GM23338 (cell line): ENCODE results near the gene SCAF4. TPM values are rescaled to one million over a fixed set of nuclear protein-coding genes. Genes with fewer than 3 reads are reported as not detected.

Experiments used
- ATAC-seq: fragments of 200-7000 bp; cut with Tn5 transposase; 3 replicates; pipeline ENCODE4 v1.9.1; 2020
- DNase-seq: peaks from one replicate; pipeline ENCODE4 v3.0.0-alpha.2; 2015; ENCODE audit warnings: low spot score
- H2AFZ ChIP-seq: fragments of 200-600 bp; sonication (generic); 2 replicates; pipeline ENCODE4 v1.8.0; 2016; ENCODE audit warnings: antibody characterized with exemption, mild to moderate bottlenecking, moderate library complexity
- H3F3A ChIP-seq: fragments of 200-600 bp; sonication (generic); replicated peaks from 2 replicates; pipeline ENCODE4 v1.8.0; 2017; ENCODE audit warnings: antibody characterized with exemption, mixed run types, low read depth
- H3K27ac ChIP-seq: fragments of 200-600 bp; sonication (generic); 2 replicates; pipeline ENCODE4 v1.6.1; 2016; ENCODE audit warnings: low read depth
- H3K27me3 ChIP-seq: fragments of 200-600 bp; sonication (generic); 2 replicates; pipeline ENCODE4 v1.8.0; 2016; ENCODE audit warnings: mild to moderate bottlenecking, mixed run types, moderate library complexity; ENCODE audit not compliant: insufficient read depth
- H3K36me3 ChIP-seq: fragments of 200-600 bp; sonication (generic); 2 replicates; pipeline ENCODE4 v1.8.0; 2016; ENCODE audit warnings: mild to moderate bottlenecking; ENCODE audit not compliant: insufficient read depth
- H3K4me1 ChIP-seq: fragments of 200-600 bp; sonication (generic); 2 replicates; pipeline ENCODE4 v1.8.0; 2016; ENCODE audit warnings: mild to moderate bottlenecking, moderate library complexity; ENCODE audit not compliant: insufficient read depth
- H3K4me2 ChIP-seq: fragments of 200-600 bp; sonication (generic); 2 replicates; pipeline ENCODE4 v1.7.1; 2017; ENCODE audit warnings: mixed run types
- H3K4me3 ChIP-seq: fragments of 200-600 bp; sonication (generic); 2 replicates; pipeline ENCODE4 v1.6.1; 2016; ENCODE audit warnings: mixed run types
- H3K79me2 ChIP-seq: fragments of 200-600 bp; sonication (generic); replicated peaks from 2 replicates; pipeline ENCODE4 v1.8.0; 2017; ENCODE audit warnings: mild to moderate bottlenecking; ENCODE audit not compliant: insufficient read depth
- H3K9me2 ChIP-seq: fragments of 200-600 bp; sonication (generic); 2 replicates; pipeline ENCODE4 v1.8.0; 2017; ENCODE audit not compliant: insufficient read depth
- H4K20me1 ChIP-seq: fragments of 200-600 bp; sonication (generic); replicated peaks from 2 replicates; pipeline ENCODE4 v1.8.0; 2017; ENCODE audit warnings: mild to moderate bottlenecking; ENCODE audit not compliant: insufficient read depth
- H3K27ac Mint-ChIP-seq: 2 replicates; pipeline ENCODE4 v1.8.0; 2020; ENCODE audit warnings: inconsistent platforms, mild to moderate bottlenecking, moderate library complexity, mixed read lengths
- H3K27me3 Mint-ChIP-seq: 3 replicates; pipeline ENCODE4 v1.8.0; 2022; ENCODE audit warnings: low read depth, mild to moderate bottlenecking, moderate library complexity, mixed read lengths, inconsistent platforms; ENCODE audit not compliant: insufficient read depth, poor library complexity
- H3K36me3 Mint-ChIP-seq: 3 replicates; pipeline ENCODE4 v1.8.0; 2021; ENCODE audit warnings: low read depth, mild to moderate bottlenecking, inconsistent platforms, moderate library complexity, mixed read lengths
- H3K4me1 Mint-ChIP-seq: 3 replicates; pipeline ENCODE4 v1.8.0; 2020; ENCODE audit warnings: mild to moderate bottlenecking, inconsistent platforms, mixed read lengths
- H3K4me3 Mint-ChIP-seq: 3 replicates; pipeline ENCODE4 v1.8.0; 2021; ENCODE audit warnings: moderate library complexity, mild to moderate bottlenecking, inconsistent platforms, mixed read lengths
- H3K9me3 Mint-ChIP-seq: 3 replicates; pipeline ENCODE4 v1.8.0; 2020; ENCODE audit warnings: moderate library complexity, mild to moderate bottlenecking, inconsistent platforms, mixed read lengths
- CREB1 ChIP-seq: fragments of 250-450 bp; sonication (Bioruptor Pico); IDR thresholded peaks from 2 replicates; pipeline ENCODE4 v1.5.0; 2020; ENCODE audit warnings: low read depth, mild to moderate bottlenecking, moderate library complexity
- CTCF ChIP-seq, 2 experiments: fragments of 200-600 bp in 1 of 2; sonication (generic) in 1 of 2; conservative IDR thresholded peaks; 2 replicates each; pipeline versions ENCODE4 v1.5.1 to v1.6.1; 2016 to 2017; ENCODE audit warnings: antibody characterized with exemption in 2 of 2, low read depth in 2 of 2, mild to moderate bottlenecking in 2 of 2, moderate library complexity in 1 of 2
- ETS1 ChIP-seq: IDR thresholded peaks from 2 replicates; pipeline ENCODE4 v1.6.1; 2016; ENCODE audit warnings: antibody characterized with exemption
- NANOG ChIP-seq: IDR thresholded peaks from 2 replicates; pipeline ENCODE4 v1.6.1; 2016; ENCODE audit warnings: antibody characterized with exemption, borderline replicate concordance
- POLR2AphosphoS5 ChIP-seq: IDR thresholded peaks from 2 replicates; pipeline ENCODE4 v1.6.1; 2016; ENCODE audit warnings: antibody characterized with exemption, low read depth
- STAT1 ChIP-seq: IDR thresholded peaks from one replicate; pipeline ENCODE4 v1.6.1; 2016; ENCODE audit warnings: antibody characterized with exemption; ENCODE audit not compliant: unreplicated experiment
- ZNF114 ChIP-seq: fragments of 250-450 bp; sonication (Bioruptor Pico); IDR thresholded peaks from 2 replicates; pipeline ENCODE4 v1.5.0; 2020; ENCODE audit warnings: mild to moderate bottlenecking, moderate library complexity
- ZNF331 ChIP-seq: fragments of 250-450 bp; sonication (Bioruptor Pico); IDR thresholded peaks from 2 replicates; pipeline ENCODE4 v1.5.0; 2020; ENCODE audit warnings: low read depth, mild to moderate bottlenecking, moderate library complexity
- ZNF462 ChIP-seq: fragments of 250-450 bp; sonication (Bioruptor Pico); IDR thresholded peaks from 2 replicates; pipeline ENCODE4 v1.5.0; 2020; ENCODE audit warnings: mild to moderate bottlenecking, moderate library complexity
- polyA plus RNA-seq: library from polyadenylated mRNA; unstranded; fragments of >200 nt; fragmentation: Nextera tagmentation; extraction: Ambion mirVana; gene quantifications from 2 replicates; pipeline ENCODE4 v1.2.1, GENCODE V29; 2016
- total RNA-seq: library from RNA; depleted of rRNA; stranded (reverse); fragments of >200 nt; shearing (Covaris generic); gene quantifications from 2 replicates; pipeline ENCODE4 v1.2.3, GENCODE V29; 2014

SCAF4 gene
- total and polyA plus RNA-seq, 2 experiments from 2014 or later: 29.7 to 45.8 TPM

- Histone ChIP-seq H3K9me2 (no peaks in the 10 kb centered on the region), H2AFZ (no peak overlapping the region), H3F3A (peaks cover 14% of the 10 kb centered on the region; the same call in 1 of the 2 replicates), H3K27me3 (no peaks in the 10 kb centered on the region), H3K4me3 (no peak overlapping the region), H3K79me2 (0 out of 2 replicates have a peak, but pooled peaks cover 4% of the 10 kb centered on the region), H3K4me1 (peaks cover 15% of the 10 kb centered on the region), H3K4me2 (no peak overlapping the region), H4K20me1 (no peaks in the 10 kb centered on the region), H3K27ac (no peak overlapping the region), H3K36me3 (no peaks in the 10 kb centered on the region)
- ATAC-seq: no peak
- Mint-ChIP-seq H3K9me3 (no peaks in the 10 kb centered on the region), H3K4me3 (no peak overlapping the region), H3K36me3 (no peaks in the 10 kb centered on the region), H3K27me3 (peaks cover 1% of the 10 kb centered on the region), H3K4me1 (peaks cover 2% of the 10 kb centered on the region; the same call in 1 of the 3 replicates), H3K27ac (no peak overlapping the region)
- DNase-seq: no peak
- TF ChIP-seq STAT1 (no peak), CREB1 (CRISPR knock-in tag) (no peak), POLR2AphosphoS5 (no peak), CTCF (conservative IDR thresholded peaks at IDR 0.05; ENCODE audit: low read depth in 2 of 2) (no peak), ZNF331 (no peak), NANOG (no peak)
Observed at GRCh38 chr21:31735511-31735992, 3.6 kb upstream of the SCAF4 start.

- Histone ChIP-seq H3K4me3 (no peak overlapping the region), H3K4me2 (peak overlapping the region; percentile 80), H3K9me2 (no peaks in the 10 kb centered on the region), H3F3A (peaks cover 14% of the 10 kb centered on the region; the same call in 1 of the 2 replicates), H3K27me3 (no peaks in the 10 kb centered on the region), H3K4me1 (peaks cover 28% of the 10 kb centered on the region), H4K20me1 (peaks cover 13% of the 10 kb centered on the region), H3K27ac (no peak overlapping the region), H3K79me2 (peaks cover 22% of the 10 kb centered on the region), H2AFZ (no peak overlapping the region), H3K36me3 (no peaks in the 10 kb centered on the region)
- DNase-seq (no peak), ATAC-seq (no peak)
- Mint-ChIP-seq H3K27me3 (peaks cover 1% of the 10 kb centered on the region), H3K9me3 (no peaks in the 10 kb centered on the region), H3K4me1 (peaks cover 4% of the 10 kb centered on the region; the same call in 2 of the 3 replicates), H3K36me3 (no peaks in the 10 kb centered on the region), H3K4me3 (no peak overlapping the region), H3K27ac (no peak overlapping the region)
- TF ChIP-seq CREB1 (CRISPR knock-in tag) (no peak), POLR2AphosphoS5 (no peak), STAT1 (no peak), ETS1 (no peak), ZNF331 (no peak), ZNF462 (CRISPR knock-in tag) (no peak), ZNF114 (CRISPR knock-in tag) (no peak)
Observed at GRCh38 chr21:31733551-31734149, 1.7 kb upstream of the SCAF4 start.
